Suppressor macrophage (primary cell): Measurements from ENCODE around the gene HOXB13.

Source experiments
- DNase-seq, 4 experiments: peaks; one replicate each; pipeline ENCODE4 v3.0.0-alpha.2; 2020 to 2022

Gene HOXB13

GRCh38 chr17:48704361-48705248, 23.9 kb downstream of the HOXB13 start:
- no peak for DNase-seq

GRCh38 chr17:48701864-48702532, 26.6 kb downstream of the HOXB13 start:
- peak in 1 of 4 experiments; percentile 13 for DNase-seq

- no peak for DNase-seq
Observed at GRCh38 chr17:48693178-48693577, 35.4 kb downstream of the HOXB13 start.

GRCh38 chr17:48692049-48692448, 36.5 kb downstream of the HOXB13 start:
- DNase-seq, result no peak

- DNase-seq, result no peak
Observed at GRCh38 chr17:48690655-48691054, 37.9 kb downstream of the HOXB13 start.

- DNase-seq, result no peak
Observed at GRCh38 chr17:48681609-48682008, 46.9 kb downstream of the HOXB13 start.

- DNase-seq, result no peak
Observed at GRCh38 chr17:48679385-48680096, 49.0 kb downstream of the HOXB13 start.

- DNase-seq, result peak; percentile 56 to 82 (median 76)
Observed at GRCh38 chr17:48678141-48678971, 50.2 kb downstream of the HOXB13 start.

- no peak for DNase-seq
Observed at GRCh38 chr17:48676963-48677558, 51.5 kb downstream of the HOXB13 start.
